ENCODE data around the gene HTT. TPM values are rescaled to one million over a fixed set of nuclear protein-coding genes. Genes with fewer than 3 reads are reported as not detected.

The HTT gene
- total and polyA plus RNA-seq, 2 of the 13 experiments (the other 11 are each of a cell fraction or from before 2014, with no cell fraction given): 17.5 to 19.5 TPM

DNA sequence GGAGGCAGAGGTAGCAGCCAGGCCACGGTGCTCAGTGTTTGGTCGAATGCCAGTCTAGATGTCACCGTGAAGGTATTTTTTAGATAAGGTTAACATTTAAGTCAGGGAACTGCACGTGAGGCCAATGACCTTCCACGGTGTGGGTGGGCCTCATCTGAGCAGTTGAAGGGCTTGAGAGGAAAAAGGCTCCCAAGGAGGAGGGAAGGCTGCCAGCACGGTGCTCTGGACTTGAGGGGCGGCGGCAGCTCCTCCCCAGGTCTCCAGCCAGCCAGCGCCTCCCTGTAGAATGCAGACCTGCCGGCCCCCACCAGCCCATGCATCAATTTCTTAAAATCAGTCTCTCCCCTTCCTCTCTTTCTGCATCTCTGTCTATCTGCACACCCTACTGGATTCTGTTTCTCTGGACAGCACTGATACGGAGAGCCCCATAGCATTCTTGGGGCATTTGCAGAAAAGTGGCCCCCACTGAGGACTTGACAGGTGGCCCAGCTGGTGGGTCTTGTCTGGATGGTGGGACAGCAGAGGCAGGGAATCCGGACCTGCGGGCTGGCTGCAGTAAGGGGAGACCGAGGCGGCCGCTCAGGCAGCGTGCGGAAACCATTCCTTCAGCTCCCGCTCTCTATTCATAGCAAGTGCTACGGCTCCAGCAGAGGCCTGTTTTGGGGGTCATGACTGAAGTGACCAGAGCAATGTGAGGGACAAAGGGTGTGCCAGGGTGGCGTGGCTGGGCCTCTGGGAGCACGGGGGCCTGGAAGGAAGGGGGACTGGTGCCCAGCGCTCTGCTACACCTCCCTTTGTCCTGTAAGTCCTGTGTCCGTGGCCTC is 210.5 kb downstream of the HTT start (continued):
- TF ChIP-seq BRCA1 (CRISPR knock-in tag; IDR thresholded peaks at IDR 0.05) (0 out of 2 replicates have a peak, but pooled peaks have one; percentile 28), ZNF501 (CRISPR knock-in tag; IDR thresholded peaks at IDR 0.05) (peak; percentile 2; the same call in 1 of the 2 replicates), ZNF781 (CRISPR knock-in tag; IDR thresholded peaks at IDR 0.05; ENCODE audit: borderline replicate concordance, not compliant biosample characterization) (no peak), ZNF446 (CRISPR knock-in tag; IDR thresholded peaks at IDR 0.05) (0 out of 2 replicates have a peak, but pooled peaks have one; percentile 57), ZNF547 (CRISPR knock-in tag; IDR thresholded peaks at IDR 0.05) (peak; percentile 83; the same call in 1 of the 2 replicates), SP2 (CRISPR knock-in tag; IDR thresholded peaks at IDR 0.05) (0 out of 2 replicates have a peak, but pooled peaks have one; percentile 14), RBM39 (IDR thresholded peaks at IDR 0.05; ENCODE audit: low read depth, low read length, poor library complexity, severe bottlenecking) (peak; percentile 15), ZNF136 (CRISPR knock-in tag; IDR thresholded peaks at IDR 0.05; ENCODE audit: low read depth) (peak; percentile 56; the same call in 1 of the 2 replicates), BRD4 (CRISPR knock-in tag; IDR thresholded peaks at IDR 0.05) (peak; percentile 46; the same call in 1 of the 2 replicates), ZNF44 (CRISPR knock-in tag; IDR thresholded peaks at IDR 0.05) (0 out of 2 replicates have a peak, but pooled peaks have one; percentile 66), ZNF878 (CRISPR knock-in tag; IDR thresholded peaks at IDR 0.05) (0 out of 2 replicates have a peak, but pooled peaks have one; percentile 30), RXRB (CRISPR knock-in tag; IDR thresholded peaks at IDR 0.05; ENCODE audit: borderline replicate concordance) (no peak), BHLHE40 (IDR thresholded peaks at IDR 0.05; ENCODE audit: low read length) (0 out of 2 replicates have a peak, but pooled peaks have one; percentile 41), ZNF772 (CRISPR knock-in tag; IDR thresholded peaks at IDR 0.05) (0 out of 2 replicates have a peak, but pooled peaks have one; percentile 35)
- TF ChIP-seq, protein P1, sequence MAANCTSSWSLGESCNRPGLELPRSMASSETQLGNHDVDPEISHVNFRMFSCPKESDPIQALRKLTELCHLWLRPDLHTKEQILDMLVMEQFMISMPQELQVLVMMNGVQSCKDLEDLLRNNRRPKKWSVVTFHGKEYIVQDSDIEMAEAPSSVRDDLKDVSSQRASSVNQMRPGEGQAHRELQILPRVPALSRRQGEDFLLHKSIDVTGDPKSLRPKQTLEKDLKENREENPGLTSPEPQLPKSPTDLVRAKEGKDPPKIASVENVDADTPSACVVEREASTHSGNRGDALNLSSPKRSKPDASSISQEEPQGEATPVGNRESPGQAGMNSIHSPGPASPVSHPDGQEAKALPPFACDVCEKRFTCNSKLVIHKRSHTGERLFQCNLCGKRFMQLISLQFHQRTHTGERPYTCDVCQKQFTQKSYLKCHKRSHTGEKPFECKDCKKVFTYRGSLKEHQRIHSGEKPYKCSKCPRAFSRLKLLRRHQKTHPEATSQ (CRISPR knock-in tag; IDR thresholded peaks at IDR 0.05; ENCODE audit: borderline replicate concordance): 0 out of 2 replicates have a peak, but pooled peaks have one; percentile 61
- TF ChIP-seq, protein P2, sequence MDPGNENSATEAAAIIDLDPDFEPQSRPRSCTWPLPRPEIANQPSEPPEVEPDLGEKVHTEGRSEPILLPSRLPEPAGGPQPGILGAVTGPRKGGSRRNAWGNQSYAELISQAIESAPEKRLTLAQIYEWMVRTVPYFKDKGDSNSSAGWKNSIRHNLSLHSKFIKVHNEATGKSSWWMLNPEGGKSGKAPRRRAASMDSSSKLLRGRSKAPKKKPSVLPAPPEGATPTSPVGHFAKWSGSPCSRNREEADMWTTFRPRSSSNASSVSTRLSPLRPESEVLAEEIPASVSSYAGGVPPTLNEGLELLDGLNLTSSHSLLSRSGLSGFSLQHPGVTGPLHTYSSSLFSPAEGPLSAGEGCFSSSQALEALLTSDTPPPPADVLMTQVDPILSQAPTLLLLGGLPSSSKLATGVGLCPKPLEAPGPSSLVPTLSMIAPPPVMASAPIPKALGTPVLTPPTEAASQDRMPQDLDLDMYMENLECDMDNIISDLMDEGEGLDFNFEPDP (CRISPR knock-in tag; conservative IDR thresholded peaks at IDR 0.05): 0 out of 2 replicates have a peak, but pooled peaks have one; percentile 21
- TF ChIP-seq, protein P3, sequence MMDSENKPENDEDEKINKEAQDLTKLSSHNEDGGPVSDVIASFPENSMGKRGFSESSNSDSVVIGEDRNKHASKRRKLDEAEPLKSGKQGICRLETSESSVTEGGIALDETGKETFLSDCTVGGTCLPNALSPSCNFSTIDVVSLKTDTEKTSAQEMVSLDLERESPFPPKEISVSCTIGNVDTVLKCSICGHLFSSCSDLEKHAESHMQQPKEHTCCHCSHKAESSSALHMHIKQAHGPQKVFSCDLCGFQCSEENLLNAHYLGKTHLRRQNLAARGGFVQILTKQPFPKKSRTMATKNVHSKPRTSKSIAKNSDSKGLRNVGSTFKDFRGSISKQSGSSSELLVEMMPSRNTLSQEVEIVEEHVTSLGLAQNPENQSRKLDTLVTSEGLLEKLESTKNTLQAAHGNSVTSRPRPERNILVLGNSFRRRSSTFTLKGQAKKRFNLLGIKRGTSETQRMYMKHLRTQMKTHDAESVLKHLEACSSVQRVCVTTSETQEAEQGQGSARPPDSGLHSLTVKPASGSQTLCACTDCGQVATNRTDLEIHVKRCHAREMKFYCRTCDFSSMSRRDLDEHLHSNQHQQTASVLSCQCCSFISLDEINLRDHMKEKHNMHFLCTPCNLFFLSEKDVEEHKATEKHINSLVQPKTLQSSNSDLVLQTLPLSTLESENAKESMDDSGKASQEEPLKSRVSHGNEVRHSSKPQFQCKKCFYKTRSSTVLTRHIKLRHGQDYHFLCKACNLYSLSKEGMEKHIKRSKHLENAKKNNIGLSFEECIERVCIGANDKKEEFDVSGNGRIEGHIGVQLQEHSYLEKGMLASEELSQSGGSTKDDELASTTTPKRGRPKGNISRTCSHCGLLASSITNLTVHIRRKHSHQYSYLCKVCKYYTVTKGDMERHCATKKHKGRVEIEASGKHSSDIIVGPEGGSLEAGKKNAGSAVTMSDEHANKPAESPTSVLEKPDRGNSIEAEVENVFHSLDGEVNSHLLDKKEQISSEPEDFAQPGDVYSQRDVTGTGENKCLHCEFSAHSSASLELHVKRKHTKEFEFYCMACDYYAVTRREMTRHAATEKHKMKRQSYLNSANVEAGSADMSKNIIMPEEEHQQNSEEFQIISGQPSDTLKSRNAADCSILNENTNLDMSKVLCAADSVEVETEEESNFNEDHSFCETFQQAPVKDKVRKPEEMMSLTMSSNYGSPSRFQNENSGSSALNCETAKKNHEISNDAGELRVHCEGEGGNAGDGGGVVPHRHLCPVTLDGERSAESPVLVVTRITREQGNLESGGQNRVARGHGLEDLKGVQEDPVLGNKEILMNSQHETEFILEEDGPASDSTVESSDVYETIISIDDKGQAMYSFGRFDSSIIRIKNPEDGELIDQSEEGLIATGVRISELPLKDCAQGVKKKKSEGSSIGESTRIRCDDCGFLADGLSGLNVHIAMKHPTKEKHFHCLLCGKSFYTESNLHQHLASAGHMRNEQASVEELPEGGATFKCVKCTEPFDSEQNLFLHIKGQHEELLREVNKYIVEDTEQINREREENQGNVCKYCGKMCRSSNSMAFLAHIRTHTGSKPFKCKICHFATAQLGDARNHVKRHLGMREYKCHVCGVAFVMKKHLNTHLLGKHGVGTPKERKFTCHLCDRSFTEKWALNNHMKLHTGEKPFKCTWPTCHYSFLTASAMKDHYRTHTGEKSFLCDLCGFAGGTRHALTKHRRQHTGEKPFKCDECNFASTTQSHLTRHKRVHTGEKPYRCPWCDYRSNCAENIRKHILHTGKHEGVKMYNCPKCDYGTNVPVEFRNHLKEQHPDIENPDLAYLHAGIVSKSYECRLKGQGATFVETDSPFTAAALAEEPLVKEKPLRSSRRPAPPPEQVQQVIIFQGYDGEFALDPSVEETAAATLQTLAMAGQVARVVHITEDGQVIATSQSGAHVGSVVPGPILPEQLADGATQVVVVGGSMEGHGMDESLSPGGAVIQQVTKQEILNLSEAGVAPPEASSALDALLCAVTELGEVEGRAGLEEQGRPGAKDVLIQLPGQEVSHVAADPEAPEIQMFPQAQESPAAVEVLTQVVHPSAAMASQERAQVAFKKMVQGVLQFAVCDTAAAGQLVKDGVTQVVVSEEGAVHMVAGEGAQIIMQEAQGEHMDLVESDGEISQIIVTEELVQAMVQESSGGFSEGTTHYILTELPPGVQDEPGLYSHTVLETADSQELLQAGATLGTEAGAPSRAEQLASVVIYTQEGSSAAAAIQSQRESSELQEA (CRISPR knock-in tag; IDR thresholded peaks at IDR 0.05; ENCODE audit: not compliant biosample characterization): peak; percentile 49

All from HepG2 (cell line).